Measurements from ENCODE around the gene PSMD13.

The PSMD13 gene

DNA sequence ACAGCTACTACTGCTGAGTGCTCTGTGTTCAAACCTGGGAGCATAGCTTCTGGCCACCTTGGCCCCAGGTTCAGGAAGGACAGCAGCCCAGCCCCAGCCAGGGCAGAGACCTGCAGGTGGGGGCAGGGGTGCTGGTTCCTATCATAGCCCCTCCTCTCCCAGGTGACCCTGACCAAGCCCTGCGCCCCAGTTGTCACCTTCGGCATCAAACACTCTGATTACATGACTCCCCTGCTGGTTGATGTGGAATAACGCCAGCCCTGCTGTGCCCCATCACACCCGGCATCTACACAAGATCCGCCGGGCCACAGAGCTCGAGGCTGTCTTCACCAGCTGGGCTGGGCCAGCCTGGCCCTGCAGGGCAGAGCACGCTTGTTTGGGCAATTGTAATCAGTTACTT is 37.0 kb upstream of the PSMD13 start:
- H3K27ac ChIP-seq (replicated peaks; ENCODE audit: low read length) = no peak overlapping the region
- peaks cover 20 to 26% of the 10 kb centered on the region in 2 donors for H3K36me3 ChIP-seq (replicated peaks in 1 of 2; ENCODE audit: control insufficient read depth in 2 of 2, insufficient read depth in 2 of 2, low read length in 2 of 2)
- no peak overlapping the region for H3K18ac ChIP-seq (ENCODE audit: low read length)
- H3K79me1 ChIP-seq (ENCODE audit: low read depth, low read length) = peaks cover 4% of the 10 kb centered on the region
- H2BK12ac ChIP-seq (ENCODE audit: low read length) = peak overlapping the region; percentile 58
- H2AFZ ChIP-seq (ENCODE audit: low read length) = no peak overlapping the region
- no peaks in the 10 kb centered on the region for H3K27me3 ChIP-seq (ENCODE audit: control insufficient read depth in 3 of 3, insufficient read depth in 3 of 3, low read depth in 1 of 3, low read length in 3 of 3)
- H2BK120ac ChIP-seq (ENCODE audit: low read depth, low read length) = no peak overlapping the region
- no peak overlapping the region for H4K8ac ChIP-seq (ENCODE audit: low read depth, low read length)
- no peaks in the 10 kb centered on the region for H3K4me1 ChIP-seq (ENCODE audit: control insufficient read depth in 2 of 2, insufficient read depth in 1 of 2, low read depth in 1 of 2, low read length in 2 of 2)
- peak overlapping the region; percentile 18 for H3K4me2 ChIP-seq (ENCODE audit: insufficient read depth, low read length, poor library complexity, severe bottlenecking)
- no peaks in the 10 kb centered on the region for H3K9me3 ChIP-seq (replicated peaks in 1 of 2; ENCODE audit: control insufficient read depth in 2 of 2, insufficient read depth in 1 of 2, low read depth in 1 of 2, low read length in 2 of 2)
- WGBS, 2 donors (ENCODE audit: extremely low coverage in 2 of 2, insufficient read length in 2 of 2, insufficient replicate concordance in 1 of 2) = no CpG with 5 or more reads among the region's 8 CpGs
- peak overlapping the region; percentile 7 for H3K4ac ChIP-seq (ENCODE audit: low read length)
- H2AK5ac ChIP-seq (ENCODE audit: low read depth, low read length) = no peak overlapping the region
- no peak overlapping the region for H4K91ac ChIP-seq (ENCODE audit: low read depth, low read length, poor library complexity)
- DNase-seq (ENCODE audit: low spot score) = no peak
- H2BK5ac ChIP-seq (ENCODE audit: low read length) = no peak overlapping the region
- no peak overlapping the region for H2BK15ac ChIP-seq (ENCODE audit: low read length)
- peak overlapping the region; percentile 35 for H3K23ac ChIP-seq (ENCODE audit: low read depth, low read length, poor library complexity)
- peak overlapping the region; percentile 37 for H3K9ac ChIP-seq (ENCODE audit: low read depth, low read length, poor library complexity)
- peak overlapping the region in 1 of 2 donors; percentile 59 for H3K4me3 ChIP-seq (ENCODE audit: low read length in 2 of 2)
- H3K14ac ChIP-seq (ENCODE audit: low read length) = peak overlapping the region; percentile 82

- no peak overlapping the region for H3K18ac ChIP-seq (ENCODE audit: low read length)
- no peak overlapping the region for H3K27ac ChIP-seq (replicated peaks; ENCODE audit: low read length)
- H3K79me1 ChIP-seq (ENCODE audit: low read depth, low read length) = peaks cover 6% of the 10 kb centered on the region
- H3K14ac ChIP-seq (ENCODE audit: low read length) = peak overlapping the region; percentile 47
- H2BK120ac ChIP-seq (ENCODE audit: low read depth, low read length) = no peak overlapping the region
- no peak overlapping the region for H4K91ac ChIP-seq (ENCODE audit: low read depth, low read length, poor library complexity)
- peak overlapping the region; percentile 61 for H2BK5ac ChIP-seq (ENCODE audit: low read length)
- no peak overlapping the region for H2BK12ac ChIP-seq (ENCODE audit: low read length)
- no peak overlapping the region for H4K8ac ChIP-seq (ENCODE audit: low read depth, low read length)
- no peak for DNase-seq (ENCODE audit: low spot score)
- peaks cover 25 to 32% of the 10 kb centered on the region in 2 donors for H3K36me3 ChIP-seq (replicated peaks in 1 of 2; ENCODE audit: control insufficient read depth in 2 of 2, insufficient read depth in 2 of 2, low read length in 2 of 2)
- H3K9ac ChIP-seq (ENCODE audit: low read depth, low read length, poor library complexity) = no peak overlapping the region
- H3K4me1 ChIP-seq (ENCODE audit: control insufficient read depth in 2 of 2, insufficient read depth in 1 of 2, low read depth in 1 of 2, low read length in 2 of 2) = no peaks in the 10 kb centered on the region
- no peak overlapping the region for H3K4ac ChIP-seq (ENCODE audit: low read length)
- H3K27me3 ChIP-seq (ENCODE audit: control insufficient read depth in 3 of 3, insufficient read depth in 3 of 3, low read depth in 1 of 3, low read length in 3 of 3) = no peaks in the 10 kb centered on the region
- H2BK15ac ChIP-seq (ENCODE audit: low read length) = no peak overlapping the region
- WGBS, 2 donors (ENCODE audit: extremely low coverage in 2 of 2, insufficient read length in 2 of 2, insufficient replicate concordance in 1 of 2) = no CpG with 5 or more reads among the region's 13 CpGs
- no peak overlapping the region for H3K4me2 ChIP-seq (ENCODE audit: insufficient read depth, low read length, poor library complexity, severe bottlenecking)
- peak overlapping the region in 1 of 2 donors; percentile 36 for H3K4me3 ChIP-seq (ENCODE audit: low read length in 2 of 2)
- H2AK5ac ChIP-seq (ENCODE audit: low read depth, low read length) = no peak overlapping the region
- H3K9me3 ChIP-seq (replicated peaks in 1 of 2; ENCODE audit: control insufficient read depth in 2 of 2, insufficient read depth in 1 of 2, low read depth in 1 of 2, low read length in 2 of 2) = no peaks in the 10 kb centered on the region
- H3K23ac ChIP-seq (ENCODE audit: low read depth, low read length, poor library complexity) = no peak overlapping the region
- H2AFZ ChIP-seq (ENCODE audit: low read length) = no peak overlapping the region
Measured at GRCh38 chr11:200224-201003, 36.4 kb upstream of the PSMD13 start.

GRCh38 chr11:201966-202365 is 34.8 kb upstream of the PSMD13 start:
- H4K91ac ChIP-seq (ENCODE audit: low read depth, low read length, poor library complexity) = no peak overlapping the region
- H3K9me3 ChIP-seq (replicated peaks in 1 of 2; ENCODE audit: control insufficient read depth in 2 of 2, insufficient read depth in 1 of 2, low read depth in 1 of 2, low read length in 2 of 2) = no peaks in the 10 kb centered on the region
- H3K4me3 ChIP-seq (ENCODE audit: low read length in 2 of 2) = no peak overlapping the region
- H3K27ac ChIP-seq (replicated peaks; ENCODE audit: low read length) = no peak overlapping the region
- no peak overlapping the region for H2BK12ac ChIP-seq (ENCODE audit: low read length)
- no peak overlapping the region for H2BK120ac ChIP-seq (ENCODE audit: low read depth, low read length)
- H3K36me3 ChIP-seq (replicated peaks in 1 of 2; ENCODE audit: control insufficient read depth in 2 of 2, insufficient read depth in 2 of 2, low read length in 2 of 2) = peaks cover 27 to 38% of the 10 kb centered on the region in 2 donors
- H3K14ac ChIP-seq (ENCODE audit: low read length) = no peak overlapping the region
- H3K18ac ChIP-seq (ENCODE audit: low read length) = no peak overlapping the region
- no peak overlapping the region for H3K23ac ChIP-seq (ENCODE audit: low read depth, low read length, poor library complexity)
- H2AFZ ChIP-seq (ENCODE audit: low read length) = no peak overlapping the region
- no peak overlapping the region for H3K4ac ChIP-seq (ENCODE audit: low read length)
- DNase-seq (ENCODE audit: low spot score) = no peak
- no peak overlapping the region for H2BK15ac ChIP-seq (ENCODE audit: low read length)
- H3K79me1 ChIP-seq (ENCODE audit: low read depth, low read length) = peaks cover 13% of the 10 kb centered on the region
- peaks cover 6 to 7% of the 10 kb centered on the region in 2 donors for H3K4me1 ChIP-seq (ENCODE audit: control insufficient read depth in 2 of 2, insufficient read depth in 1 of 2, low read depth in 1 of 2, low read length in 2 of 2)
- no peak overlapping the region for H2BK5ac ChIP-seq (ENCODE audit: low read length)
- no peak overlapping the region for H2AK5ac ChIP-seq (ENCODE audit: low read depth, low read length)
- no CpG with 5 or more reads among the region's 15 CpGs for WGBS, 2 donors (ENCODE audit: extremely low coverage in 2 of 2, insufficient read length in 2 of 2, insufficient replicate concordance in 1 of 2)
- no peak overlapping the region for H4K8ac ChIP-seq (ENCODE audit: low read depth, low read length)
- H3K9ac ChIP-seq (ENCODE audit: low read depth, low read length, poor library complexity) = no peak overlapping the region
- no peak overlapping the region for H3K4me2 ChIP-seq (ENCODE audit: insufficient read depth, low read length, poor library complexity, severe bottlenecking)
- H3K27me3 ChIP-seq (ENCODE audit: control insufficient read depth in 3 of 3, insufficient read depth in 3 of 3, low read depth in 1 of 3, low read length in 3 of 3) = no peaks in the 10 kb centered on the region

- no peak overlapping the region for H4K91ac ChIP-seq (ENCODE audit: low read depth, low read length, poor library complexity)
- H3K4ac ChIP-seq (ENCODE audit: low read length) = no peak overlapping the region
- H3K79me1 ChIP-seq (ENCODE audit: low read depth, low read length) = peaks cover 13% of the 10 kb centered on the region
- no peak overlapping the region for H4K8ac ChIP-seq (ENCODE audit: low read depth, low read length)
- H3K27me3 ChIP-seq (ENCODE audit: control insufficient read depth in 3 of 3, insufficient read depth in 3 of 3, low read depth in 1 of 3, low read length in 3 of 3) = no peaks in the 10 kb centered on the region
- H3K4me1 ChIP-seq (ENCODE audit: control insufficient read depth in 2 of 2, insufficient read depth in 1 of 2, low read depth in 1 of 2, low read length in 2 of 2) = peaks cover 6 to 7% of the 10 kb centered on the region in 2 donors
- H2BK15ac ChIP-seq (ENCODE audit: low read length) = no peak overlapping the region
- no peak overlapping the region for H3K27ac ChIP-seq (replicated peaks; ENCODE audit: low read length)
- H3K9me3 ChIP-seq (replicated peaks in 1 of 2; ENCODE audit: control insufficient read depth in 2 of 2, insufficient read depth in 1 of 2, low read depth in 1 of 2, low read length in 2 of 2) = no peaks in the 10 kb centered on the region
- H2BK12ac ChIP-seq (ENCODE audit: low read length) = no peak overlapping the region
- no peak overlapping the region for H3K14ac ChIP-seq (ENCODE audit: low read length)
- WGBS, 2 donors (ENCODE audit: extremely low coverage in 2 of 2, insufficient read length in 2 of 2, insufficient replicate concordance in 1 of 2) = no CpG with 5 or more reads among the region's 8 CpGs
- no peak overlapping the region for H2AK5ac ChIP-seq (ENCODE audit: low read depth, low read length)
- H2AFZ ChIP-seq (ENCODE audit: low read length) = no peak overlapping the region
- no peak overlapping the region for H3K18ac ChIP-seq (ENCODE audit: low read length)
- H2BK120ac ChIP-seq (ENCODE audit: low read depth, low read length) = no peak overlapping the region
- no peak overlapping the region for H2BK5ac ChIP-seq (ENCODE audit: low read length)
- H3K4me3 ChIP-seq (ENCODE audit: low read length in 2 of 2) = no peak overlapping the region
- no peak overlapping the region for H3K23ac ChIP-seq (ENCODE audit: low read depth, low read length, poor library complexity)
- H3K4me2 ChIP-seq (ENCODE audit: insufficient read depth, low read length, poor library complexity, severe bottlenecking) = no peak overlapping the region
- DNase-seq (ENCODE audit: low spot score) = no peak
- no peak overlapping the region for H3K9ac ChIP-seq (ENCODE audit: low read depth, low read length, poor library complexity)
- H3K36me3 ChIP-seq (replicated peaks in 1 of 2; ENCODE audit: control insufficient read depth in 2 of 2, insufficient read depth in 2 of 2, low read length in 2 of 2) = peaks cover 27 to 38% of the 10 kb centered on the region in 2 donors
Measured at GRCh38 chr11:202490-202889, 34.3 kb upstream of the PSMD13 start.
